GM12872 (cell line): ENCODE results near the gene OCA2.

Experiments used
- CTCF ChIP-seq: IDR thresholded peaks from 3 replicates; pipeline ENCODE4 v1.5.1; 2011; ENCODE audit warnings: low read depth, mild to moderate bottlenecking, low read length, moderate library complexity; ENCODE audit not compliant: insufficient read depth

The OCA2 gene

GRCh38 chr15:27899583-27900285 is 199.4 kb downstream of the OCA2 start:
- TF ChIP-seq CTCF = no peak

DNA sequence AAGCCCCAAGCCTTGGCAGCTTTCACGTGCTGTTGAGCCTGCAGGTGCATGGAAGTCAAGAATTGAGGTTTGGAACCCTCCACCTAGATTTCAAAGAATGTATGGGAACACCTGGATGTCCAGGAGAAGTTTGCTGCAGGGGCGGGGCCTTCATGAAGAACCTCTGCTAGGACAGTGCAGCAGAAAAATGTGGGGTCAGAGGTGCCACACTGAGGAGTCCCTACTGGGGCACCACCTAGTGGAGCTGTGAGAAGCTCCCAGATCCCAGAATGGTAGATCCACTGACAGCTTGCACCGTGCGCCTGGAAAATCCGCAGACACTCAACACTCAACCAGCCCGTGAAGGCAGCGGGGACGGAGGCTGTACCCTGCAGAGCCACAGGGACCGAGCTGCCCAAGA is 201.6 kb downstream of the OCA2 start:
- no peak for TF ChIP-seq CTCF

DNA sequence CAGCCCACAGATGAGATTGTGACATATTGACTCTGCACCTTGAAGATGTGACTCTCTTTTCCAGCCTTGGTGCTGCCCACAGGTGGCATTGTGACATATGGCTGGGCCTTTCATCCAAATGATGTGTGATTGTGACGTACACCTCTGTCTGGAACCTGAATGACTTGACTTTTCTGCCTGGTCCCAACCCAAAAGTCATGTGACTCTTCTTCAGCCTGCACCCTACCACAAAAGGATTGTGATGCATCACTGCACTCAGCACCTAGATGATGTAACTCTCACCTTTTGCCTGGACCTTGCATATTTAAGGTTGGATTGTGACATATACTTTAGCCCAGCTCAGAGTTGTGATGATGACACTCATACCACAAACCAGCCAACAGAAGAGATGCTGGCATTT is 204.5 kb downstream of the OCA2 start:
- TF ChIP-seq CTCF = no peak

- no peak for TF ChIP-seq CTCF
These were observed 209.9 kb downstream of the OCA2 start for GRCh38 chr15:27889258-27889657.

DNA sequence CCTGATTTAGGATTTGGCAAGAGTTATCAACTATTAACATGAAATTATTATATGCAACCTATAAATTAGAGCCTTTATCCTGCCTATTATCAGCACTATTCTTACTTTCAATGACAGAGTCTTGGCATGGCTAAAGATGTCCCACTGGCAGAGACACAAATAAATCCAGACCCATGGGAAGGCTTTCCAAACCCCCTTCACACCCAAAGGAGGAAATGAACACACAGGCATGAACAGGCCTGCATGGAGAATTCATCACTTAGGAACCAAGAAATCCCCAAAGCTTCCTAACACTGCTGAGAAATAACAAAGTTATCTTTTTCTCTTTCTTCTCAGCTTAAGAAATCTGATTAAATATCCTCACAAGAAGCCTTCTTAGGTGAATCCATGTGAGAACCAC is 213.9 kb downstream of the OCA2 start:
- no peak for TF ChIP-seq CTCF

- TF ChIP-seq CTCF = no peak
These were observed 214.4 kb downstream of the OCA2 start for GRCh38 chr15:27884726-27885125.

DNA sequence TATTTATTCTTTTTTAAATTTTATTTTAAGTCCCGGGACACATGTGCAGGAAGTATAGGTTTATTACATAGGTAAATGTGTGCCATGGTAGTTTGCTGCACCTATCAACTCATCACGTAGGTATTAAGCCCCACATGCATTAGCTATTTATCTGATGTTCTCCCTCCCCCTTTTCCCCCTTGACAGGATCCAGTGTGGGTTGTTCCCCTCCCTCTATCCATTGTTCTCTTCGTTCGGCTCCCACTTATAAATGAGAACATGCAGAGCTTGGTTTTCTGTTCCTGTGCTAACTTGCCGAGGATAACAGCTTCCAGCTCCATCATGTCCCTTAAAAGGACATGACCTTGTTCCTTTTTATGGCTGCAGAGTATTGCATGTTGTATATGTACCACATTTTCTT is 220.3 kb downstream of the OCA2 start:
- no peak for TF ChIP-seq CTCF
